Calu3 (cell line): Measurements from ENCODE around the gene FILIP1L. TPM values are rescaled to one million over a fixed set of nuclear protein-coding genes. Genes with fewer than 3 reads are reported as not detected.

Experiments
- BruUV-seq: library from RNA; stranded (reverse); fragments of 400-500 nt; replicated peaks from 2 replicates; lab custom pipeline; 2021; lab: Mats Ljungman, UMichigan
- CTCF ChIA-PET: fragments of 300-600 bp; sonication (Branson Sonifier 250); formaldehyde crosslinking; loops from one replicate; lab custom pipeline; 2022; ENCODE audit warnings: antibody characterized with exemption; lab: Charles Lee
- DNase-seq: peaks from one replicate; pipeline ENCODE4 v3.0.0; 2022
- H3K27ac Mint-ChIP-seq: one replicate; pipeline ENCODE4 v1.8.0; 2022; ENCODE audit warnings: mixed read lengths; ENCODE audit not compliant: unreplicated experiment
- H3K27me3 Mint-ChIP-seq: one replicate; pipeline ENCODE4 v1.8.0; 2022; ENCODE audit warnings: mixed read lengths; ENCODE audit not compliant: unreplicated experiment
- H3K36me3 Mint-ChIP-seq: one replicate; pipeline ENCODE4 v1.8.0; 2022; ENCODE audit warnings: mild to moderate bottlenecking, moderate library complexity, mixed read lengths; ENCODE audit not compliant: insufficient read depth, unreplicated experiment
- H3K4me1 Mint-ChIP-seq: one replicate; pipeline ENCODE4 v1.8.0; 2022; ENCODE audit warnings: mild to moderate bottlenecking, low read depth, mixed read lengths; ENCODE audit not compliant: unreplicated experiment
- H3K4me3 Mint-ChIP-seq: one replicate; pipeline ENCODE4 v1.8.0; 2022; ENCODE audit warnings: mild to moderate bottlenecking, low read depth, moderate library complexity, mixed read lengths; ENCODE audit not compliant: unreplicated experiment
- H3K9me3 Mint-ChIP-seq: one replicate; pipeline ENCODE4 v1.8.0; 2022; ENCODE audit warnings: low read depth, mixed read lengths; ENCODE audit not compliant: unreplicated experiment
- intact Hi-C: fragments of 100-400 bp; cut with micrococcal nuclease; formaldehyde crosslinking; loops from one replicate; pipeline ENCODE4 v1.10.0; 2022; ENCODE audit not compliant: unreplicated experiment
- total RNA-seq: library from RNA; stranded (reverse); gene quantifications from 2 replicates; pipeline ENCODE4 v1.2.3, GENCODE V29; 2022
- TF ChIP-seq, protein P1 (sequence below): fragments of 200-600 bp; IDR thresholded peaks from one replicate; pipeline ENCODE4 v1.8.0; 2022; ENCODE audit warnings: antibody characterized with exemption; ENCODE audit not compliant: unreplicated experiment

The FILIP1L gene
- total RNA-seq, 1 experiment from 2014 or later: 5.2 TPM

- DNase-seq: no peak
- peaks cover under 1% of the 10 kb centered on the region for H3K36me3 Mint-ChIP-seq
- CTCF ChIA-PET: no interaction called here
- peaks cover 11% of the 10 kb centered on the region for H3K4me1 Mint-ChIP-seq
- no peaks in the 10 kb centered on the region for H3K27me3 Mint-ChIP-seq
- intact Hi-C loops: no loop called here
- TF ChIP-seq, protein P1, sequence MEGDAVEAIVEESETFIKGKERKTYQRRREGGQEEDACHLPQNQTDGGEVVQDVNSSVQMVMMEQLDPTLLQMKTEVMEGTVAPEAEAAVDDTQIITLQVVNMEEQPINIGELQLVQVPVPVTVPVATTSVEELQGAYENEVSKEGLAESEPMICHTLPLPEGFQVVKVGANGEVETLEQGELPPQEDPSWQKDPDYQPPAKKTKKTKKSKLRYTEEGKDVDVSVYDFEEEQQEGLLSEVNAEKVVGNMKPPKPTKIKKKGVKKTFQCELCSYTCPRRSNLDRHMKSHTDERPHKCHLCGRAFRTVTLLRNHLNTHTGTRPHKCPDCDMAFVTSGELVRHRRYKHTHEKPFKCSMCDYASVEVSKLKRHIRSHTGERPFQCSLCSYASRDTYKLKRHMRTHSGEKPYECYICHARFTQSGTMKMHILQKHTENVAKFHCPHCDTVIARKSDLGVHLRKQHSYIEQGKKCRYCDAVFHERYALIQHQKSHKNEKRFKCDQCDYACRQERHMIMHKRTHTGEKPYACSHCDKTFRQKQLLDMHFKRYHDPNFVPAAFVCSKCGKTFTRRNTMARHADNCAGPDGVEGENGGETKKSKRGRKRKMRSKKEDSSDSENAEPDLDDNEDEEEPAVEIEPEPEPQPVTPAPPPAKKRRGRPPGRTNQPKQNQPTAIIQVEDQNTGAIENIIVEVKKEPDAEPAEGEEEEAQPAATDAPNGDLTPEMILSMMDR: no peak
- H3K27ac Mint-ChIP-seq: no peak overlapping the region
- H3K4me3 Mint-ChIP-seq: no peak overlapping the region
- BruUV-seq: no TSS peak
- H3K9me3 Mint-ChIP-seq: peaks cover 3% of the 10 kb centered on the region
Measured at GRCh38 chr3:100120693-100121092, 6.4 kb upstream of the FILIP1L start.

GRCh38 chr3:100120012-100120411, 5.7 kb upstream of the FILIP1L start:
- no peak overlapping the region for H3K27ac Mint-ChIP-seq
- intact Hi-C loops: no loop called here

GRCh38 chr3:100117093-100117492, 2.8 kb upstream of the FILIP1L start:
- TF ChIP-seq, protein P1: no peak
- H3K4me1 Mint-ChIP-seq: no peaks in the 10 kb centered on the region
- intact Hi-C loops: no loop called here
- H3K9me3 Mint-ChIP-seq: peaks cover 3% of the 10 kb centered on the region
- no peak overlapping the region for H3K4me3 Mint-ChIP-seq
- BruUV-seq: no TSS peak
- H3K27me3 Mint-ChIP-seq: no peaks in the 10 kb centered on the region
- no peak for DNase-seq
- H3K36me3 Mint-ChIP-seq: peaks cover 5% of the 10 kb centered on the region
- no peak overlapping the region for H3K27ac Mint-ChIP-seq
- CTCF ChIA-PET: no interaction called here

More at GRCh38 chr3:100120012-100120411, 5.7 kb upstream of the FILIP1L start:
- H3K4me1 Mint-ChIP-seq: peaks cover 4% of the 10 kb centered on the region
- CTCF ChIA-PET: no interaction called here
- BruUV-seq: no TSS peak
- no peak for DNase-seq
- no peak overlapping the region for H3K4me3 Mint-ChIP-seq
- TF ChIP-seq, protein P1: no peak
- no peaks in the 10 kb centered on the region for H3K27me3 Mint-ChIP-seq
- peaks cover 5% of the 10 kb centered on the region for H3K36me3 Mint-ChIP-seq
- peaks cover 3% of the 10 kb centered on the region for H3K9me3 Mint-ChIP-seq

- H3K36me3 Mint-ChIP-seq: peaks cover 5% of the 10 kb centered on the region
- H3K27ac Mint-ChIP-seq: no peak overlapping the region
- no peaks in the 10 kb centered on the region for H3K4me1 Mint-ChIP-seq
- TF ChIP-seq, protein P1: no peak
- intact Hi-C loops: no loop called here
- CTCF ChIA-PET: interaction anchor here (1.0 kb wide), 1 partner anchor 10 kb away, joined by 3 read pairs; no protein-coding TSS in a partner anchor
- no peak overlapping the region for H3K4me3 Mint-ChIP-seq
- H3K27me3 Mint-ChIP-seq: no peaks in the 10 kb centered on the region
- DNase-seq: no peak
- peaks cover 3% of the 10 kb centered on the region for H3K9me3 Mint-ChIP-seq
- no TSS peak for BruUV-seq
Measured at GRCh38 chr3:100113723-100114412, 433 bp downstream of the FILIP1L start.
